GM12872 (cell line): ENCODE measurements around the gene DCTN5.

Source experiments
- CTCF ChIP-seq: IDR thresholded peaks from 3 replicates; pipeline ENCODE4 v1.5.1; 2011; ENCODE audit warnings: low read depth, mild to moderate bottlenecking, low read length, moderate library complexity; ENCODE audit not compliant: insufficient read depth

The DCTN5 gene

DNA sequence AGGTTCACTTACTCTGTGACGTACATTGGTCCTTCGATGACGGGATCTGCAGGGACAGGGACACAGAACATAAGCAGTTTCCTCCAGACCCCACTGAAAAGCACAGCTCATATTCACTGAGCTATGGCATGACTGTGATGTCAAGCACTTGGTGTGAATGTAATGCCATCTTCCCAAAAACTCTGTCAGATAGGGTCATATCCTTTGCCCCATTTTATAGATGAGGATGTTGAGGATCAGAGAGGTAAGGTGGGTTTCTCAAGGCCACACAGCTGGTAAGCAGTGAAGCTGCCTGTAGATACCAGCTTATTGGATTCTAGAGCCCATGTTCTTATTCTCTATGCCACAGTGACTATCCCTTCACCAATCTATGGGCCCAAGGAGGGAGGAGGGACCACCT is 69.2 kb downstream of the DCTN5 start:
- TF ChIP-seq CTCF = no peak

- TF ChIP-seq CTCF = no peak
These were observed 70.5 kb downstream of the DCTN5 start for GRCh38 chr16:23711785-23712184.

- TF ChIP-seq CTCF = no peak
These were observed 71.7 kb downstream of the DCTN5 start, which contains the start of gene ERN2 for GRCh38 chr16:23712976-23713375. TSS of gene ERN2 (minus strand) at chr16:23713222. CDS start at chr16:23713187, 35 bp downstream.

DNA sequence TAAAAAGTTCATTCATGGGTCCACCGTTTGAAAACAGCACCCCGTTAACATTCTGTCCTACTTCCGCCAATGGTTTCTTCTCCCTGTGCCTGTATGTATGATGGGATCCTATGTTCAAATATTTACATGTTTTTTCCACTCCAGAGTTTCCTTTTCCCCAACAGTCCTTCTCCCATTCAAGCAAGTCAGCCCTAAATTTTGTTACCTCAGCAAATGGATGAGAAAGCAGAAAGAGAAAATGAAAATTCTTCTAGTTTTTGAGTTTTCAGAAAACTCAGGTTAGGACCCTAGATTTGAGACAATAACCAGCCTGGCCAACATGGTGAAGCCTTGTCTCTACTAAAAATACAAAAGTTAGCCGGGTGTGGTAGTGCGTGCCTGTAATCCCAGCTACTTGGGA is 75.2 kb downstream of the DCTN5 start:
- no peak for TF ChIP-seq CTCF

- TF ChIP-seq CTCF = no peak
These were observed 83.0 kb downstream of the DCTN5 start for GRCh38 chr16:23724096-23724784.

- no peak for TF ChIP-seq CTCF
These were observed 83.5 kb downstream of the DCTN5 start for GRCh38 chr16:23724785-23725131.

- no peak for TF ChIP-seq CTCF
These were observed 85.4 kb downstream of the DCTN5 start for GRCh38 chr16:23726710-23727109.
